Measurements from ENCODE around the gene PRR3.

- TF ChIP-seq CTCF (IDR thresholded peaks at IDR 0.05; ENCODE audit: low read depth, low read length) (no peak), EZH2phosphoT487 (IDR thresholded peaks at IDR 0.05; ENCODE audit: low read depth) (no peak)
Observed at GRCh38 chr6:30560930-30561329, 3.8 kb downstream of the PRR3 start.

Data from OCI-LY3 (cell line).